HG03460 (cell line): Measurements from ENCODE around the gene LENG8.
"Not testable (repeated sequence)": the region's sequence is repeated elsewhere in the genome, so short reads cannot be mapped to it uniquely, and the experiment has no call there.

Source experiments
- ATAC-seq: cut with Tn5 transposase; IDR thresholded peaks from one replicate; pipeline ENCODE4 v1.9.1; 2021; ENCODE audit not compliant: unreplicated experiment

The LENG8 gene

GRCh38 chr19:54509200-54509940 lies 60.4 kb downstream of the LENG8 start:
- not testable (repeated sequence) for ATAC-seq
